Heart right ventricle (tissue), 16 donors: ENCODE data around the gene BABAM2. TPM values are rescaled to one million over a fixed set of nuclear protein-coding genes. Genes with fewer than 3 reads are reported as not detected.

Experiments
- ATAC-seq, 8 donors: fragments of 200-7000 bp; cut with Tn5 transposase; one replicate each; pipeline ENCODE4 v1.9.1; 2020; ENCODE audit warnings: mild to moderate bottlenecking in 8 of 8, moderate library complexity in 8 of 8, moderate number of reproducible peaks in 1 of 8
- DNase-seq, 2 donors: peaks; one replicate each; pipeline ENCODE4 v3.0.0-alpha.2; 2020
- H3K27ac ChIP-seq, 10 donors: fragments of 200-600 bp; sonication (generic) in 2 of 10; one replicate each; pipeline versions ENCODE4 v1.5.0 to v1.8.0; 2020 to 2022; ENCODE audit warnings: mild to moderate bottlenecking in 3 of 10
- H3K27me3 ChIP-seq, 7 donors: fragments of 200-600 bp; one replicate each; pipeline ENCODE4 v1.8.0; 2021 to 2022; ENCODE audit warnings: mild to moderate bottlenecking in 2 of 7
- H3K36me3 ChIP-seq, 9 donors: fragments of 200-600 bp; sonication (generic) in 1 of 9; one replicate each; pipeline versions ENCODE4 v1.5.0 to v1.8.0; 2020 to 2022; ENCODE audit warnings: mild to moderate bottlenecking in 2 of 9
- H3K4me1 ChIP-seq, 9 donors: fragments of 200-600 bp; sonication (generic) in 1 of 9; one replicate each; pipeline versions ENCODE4 v1.5.0 to v1.8.0; 2020 to 2022; ENCODE audit warnings: mild to moderate bottlenecking in 4 of 9
- H3K4me3 ChIP-seq, 10 donors: fragments of 200-600 bp; sonication (generic) in 2 of 10; one replicate each; pipeline versions ENCODE4 v1.5.0 to v1.8.0; 2020 to 2022; ENCODE audit warnings: mild to moderate bottlenecking in 7 of 10, moderate library complexity in 2 of 10
- H3K9me3 ChIP-seq, 11 donors: fragments of 200-600 bp in 10 of 11; sonication (generic) in 2 of 11; one replicate each; pipeline versions ENCODE4 v1.5.0 to v1.8.0; 2013 to 2022; ENCODE audit warnings: mild to moderate bottlenecking in 2 of 11, control low read depth in 1 of 11, moderate library complexity in 1 of 11
- CTCF ChIP-seq, 9 donors: fragments of 200-600 bp; sonication (generic) in 2 of 9; IDR thresholded peaks; one replicate each; pipeline versions ENCODE4 v1.5.0 to v1.8.0; 2021 to 2022; ENCODE audit warnings: antibody characterized with exemption in 9 of 9, mild to moderate bottlenecking in 5 of 9, moderate library complexity in 1 of 9
- WGBS, 2 donors: extraction: QIAGEN DNeasy Blood & Tissue Kit; methylation state at CpG; one replicate each; pipeline ENCODE4 v1.1.7; 2013; ENCODE audit warnings: inconsistent platforms in 1 of 2; 5-methylcytosine and 5-hydroxymethylcytosine counted together
- intact Hi-C, 10 donors: fragments of 100-400 bp; cut with DNase I; formaldehyde crosslinking; loops; one replicate each; pipeline versions ENCODE4 v1.11.1 to v1.14.2; 2022
- polyA plus RNA-seq, 2 donors: library from polyadenylated mRNA; stranded (reverse); fragments of 200-250 nt; gene quantifications; one replicate each; pipeline ENCODE4 v1.2.3, GENCODE V29; 2013
- total RNA-seq, 10 donors: library from RNA; stranded (reverse); fragmentation: NEBNext Ultra II Directional in 3 of 10; extraction: Animal tissue kit (Norgen Biotek cat#: 25700) in 3 of 10; gene quantifications; one replicate each; pipeline versions ENCODE4 v1.2.1 to v1.2.4, GENCODE V29; 2021 to 2023
- donor health status: Arrhythmogenic right ventricular cardiomyopathy.
- donor health status: ischemic (EF 13 %, LVEDD 7.1; RV severe dilation, severe dysfunction).
- donor health status: healthy with polysubstance abuse.
- donor health status: DM: no; HTN: yes; CAD: no.
- donor health status: DM: no; HTN: no; CAD: no.
- donor health status: ischemic (EF 25% LVEDD 6.9; RV normal size, moderate dysfunction).
- donor health status: ischemic (EF 25% LVEDD 5.7; RV mildly dilated, moderate dysfunction).
- donor health status: healthy.
- donor health status: DM: yes; HTN: yes; CAD: no.
- donor health status: Ischemic cardiomyopathy.
- donor health status: ischemic (EF 35%, LVEDD 5.7; RV mildly dilated, moderate dysfunction).
- donor health status: nonischemic (EF 11% LVEDD 7.7; RV severe dilation, severe dysfunction).
- donor health status: DM: yes; HTN: yes; CAD: no.
- donor health status: PGD.
- donor health status: ischemic (EF 29% LVEDD 5.4; RV normal size, mild dysfunction).
- donor health status: nonischemic (EF 23%, LVEDD 6.1; RV moderate dilation, normal function).

Gene BABAM2
- total and polyA plus RNA-seq, 12 donors, result 13.3 to 83.4 (median 65.9) TPM

GRCh38 chr2:28068088-28068487 lies 177.6 kb downstream of the BABAM2 start:
- peaks cover 0 to 8% (median 0%) of the 10 kb centered on the region in 9 donors for H3K4me1 ChIP-seq
- H3K4me3 ChIP-seq, result no peak overlapping the region
- peaks cover 0 to 6% (median 0%) of the 10 kb centered on the region in 9 donors for H3K36me3 ChIP-seq
- DNase-seq (no peak), ATAC-seq (no peak)
- 90 to 92% methylated on average over 2 of the region's 2 CpGs for WGBS, 2 donors
- H3K27me3 ChIP-seq, result no peaks in the 10 kb centered on the region
- TF ChIP-seq CTCF (IDR thresholded peaks at IDR 0.05), result no peak
- no peaks in the 10 kb centered on the region for H3K9me3 ChIP-seq
- intact Hi-C loops, result no loop called here
- H3K27ac ChIP-seq, result no peak overlapping the region

GRCh38 chr2:28068527-28068926 lies 178.0 kb downstream of the BABAM2 start:
- intact Hi-C loops, result no loop called here
- Histone ChIP-seq H3K27ac (no peak overlapping the region), H3K4me1 (peaks cover 0 to 8% (median 0%) of the 10 kb centered on the region in 9 donors), H3K27me3 (no peaks in the 10 kb centered on the region), H3K9me3 (no peaks in the 10 kb centered on the region), H3K4me3 (no peak overlapping the region), H3K36me3 (peaks cover 0 to 6% (median 0%) of the 10 kb centered on the region in 9 donors)
- no peak for TF ChIP-seq CTCF (IDR thresholded peaks at IDR 0.05)
- no peak for DNase-seq
- ATAC-seq, result no peak
- WGBS, 2 donors, result 90% methylated on average over 5 of the region's 5 CpGs

GRCh38 chr2:28071221-28071620 lies 180.7 kb downstream of the BABAM2 start:
- intact Hi-C loops, result no loop called here

GRCh38 chr2:28074137-28074536 lies 183.6 kb downstream of the BABAM2 start:
- no peak for DNase-seq
- H3K36me3 ChIP-seq, result no peaks in the 10 kb centered on the region
- intact Hi-C loops, result no loop called here
- no peak for ATAC-seq
- H3K4me3 ChIP-seq, result no peak overlapping the region
- no peak for TF ChIP-seq CTCF (IDR thresholded peaks at IDR 0.05)
- H3K9me3 ChIP-seq, result no peaks in the 10 kb centered on the region
- no peaks in the 10 kb centered on the region for H3K27me3 ChIP-seq
- no peak overlapping the region for H3K27ac ChIP-seq
- 69 to 83% methylated on average over 1 of the region's 1 CpG for WGBS, 2 donors
- H3K4me1 ChIP-seq, result peaks cover 0 to 8% (median 0%) of the 10 kb centered on the region in 9 donors

More at GRCh38 chr2:28071221-28071620, 180.7 kb downstream of the BABAM2 start:
- peaks cover 0 to 8% (median 0%) of the 10 kb centered on the region in 9 donors for H3K4me1 ChIP-seq
- ATAC-seq (peak in 1 of 8 donors; percentile 44), DNase-seq (no peak)
- H3K27me3 ChIP-seq, result no peaks in the 10 kb centered on the region
- no peak overlapping the region for H3K27ac ChIP-seq
- H3K9me3 ChIP-seq, result no peaks in the 10 kb centered on the region
- no peak overlapping the region for H3K4me3 ChIP-seq
- no peak for TF ChIP-seq CTCF (IDR thresholded peaks at IDR 0.05)
- peaks cover 0 to 6% (median 0%) of the 10 kb centered on the region in 9 donors for H3K36me3 ChIP-seq
- 46 to 57% methylated on average over 5 of the region's 5 CpGs for WGBS, 2 donors
